HG02981 (cell line): ENCODE results near the gene GPR12.

Source experiments
- ATAC-seq: cut with Tn5 transposase; IDR thresholded peaks from one replicate; pipeline ENCODE4 v1.9.1; 2021; ENCODE audit warnings: mild to moderate bottlenecking, moderate library complexity; ENCODE audit not compliant: unreplicated experiment

The GPR12 gene

GRCh38 chr13:26706381-26706780, 54.2 kb downstream of the GPR12 start:
- ATAC-seq: no peak

DNA sequence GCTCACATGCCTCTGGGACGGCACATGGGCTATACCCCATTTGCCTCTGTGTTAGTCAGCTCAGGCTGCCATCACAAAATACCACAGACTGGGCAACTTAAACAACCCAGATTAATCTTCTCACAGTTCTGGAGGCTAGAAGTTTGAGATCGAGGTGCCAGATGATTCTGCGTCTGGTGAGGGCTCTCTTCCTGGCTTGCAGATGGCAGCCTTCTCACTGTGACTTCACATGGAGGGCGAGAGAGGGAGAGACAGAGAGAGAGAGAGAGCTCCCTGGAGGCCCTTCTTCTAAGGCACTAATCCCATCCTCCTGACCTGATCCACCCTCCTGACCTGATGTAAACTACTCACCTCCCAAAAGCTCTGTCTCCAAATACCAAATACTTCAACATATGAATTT, 55.0 kb downstream of the GPR12 start:
- no peak for ATAC-seq
